OCI-LY7 (cell line): ENCODE data around the gene USP44. TPM values are rescaled to one million over a fixed set of nuclear protein-coding genes. Genes with fewer than 3 reads are reported as not detected.
A peak's percentile ranks its signal among the peaks of the same experiment; 100 is the strongest.
"Not testable (repeated sequence)": the region's sequence is repeated elsewhere in the genome, so short reads cannot be mapped to it uniquely, and the experiment has no call there.

Source experiments
- BruUV-seq: library from RNA; stranded (reverse); fragments of 400-500 nt; replicated peaks from 2 replicates; lab custom pipeline; 2021; lab: Mats Ljungman, UMichigan
- CTCF ChIA-PET: fragments of 300-600 bp; sonication (Branson Sonifier 250); formaldehyde crosslinking; loops from one replicate; lab custom pipeline; 2022; ENCODE audit warnings: antibody characterized with exemption; ENCODE audit not compliant: unreplicated experiment; lab: Charles Lee
- POLR2A ChIA-PET: fragments of 300-600 bp; sonication (Branson Sonifier 250); formaldehyde crosslinking; loops from one replicate; lab custom pipeline; 2022; ENCODE audit warnings: antibody characterized with exemption; lab: Charles Lee
- DNase-seq: peaks from one replicate; pipeline ENCODE4 v3.0.0-alpha.2; 2015; ENCODE audit warnings: low spot score
- H2AFZ ChIP-seq: fragments of 200-600 bp; sonication (generic), shearing (Covaris generic); 2 replicates; pipeline ENCODE4 v1.6.1; 2014; ENCODE audit warnings: mild to moderate bottlenecking, antibody characterized with exemption, low read length, moderate library complexity
- H3K27ac ChIP-seq: fragments of 200-600 bp; sonication (generic); 2 replicates; pipeline ENCODE4 v1.5.1; 2014; ENCODE audit warnings: mixed run types, low read depth, mild to moderate bottlenecking, moderate library complexity, low read length, inconsistent platforms; ENCODE audit not compliant: poor library complexity, severe bottlenecking
- H3K36me3 ChIP-seq: fragments of 200-600 bp; sonication (generic); 2 replicates; pipeline ENCODE4 v1.6.1; 2014; ENCODE audit warnings: mild to moderate bottlenecking, antibody characterized with exemption, low read length, moderate library complexity, mixed read lengths; ENCODE audit not compliant: insufficient read depth
- H3K4me1 ChIP-seq: fragments of 200-600 bp; sonication (generic); 2 replicates; pipeline ENCODE4 v1.5.1; 2014; ENCODE audit warnings: mild to moderate bottlenecking, low read length; ENCODE audit not compliant: insufficient read depth, poor library complexity, severe bottlenecking
- H3K4me2 ChIP-seq: fragments of 200-600 bp; sonication (generic); 2 replicates; pipeline ENCODE4 v1.6.1; 2014; ENCODE audit warnings: mild to moderate bottlenecking, low read length
- H3K4me3 ChIP-seq: fragments of 200-600 bp; sonication (generic); 2 replicates; pipeline ENCODE4 v1.5.1; 2014; ENCODE audit warnings: mild to moderate bottlenecking, low read depth, low read length; ENCODE audit not compliant: poor library complexity, severe bottlenecking
- H3K79me2 ChIP-seq: fragments of 200-600 bp; sonication (generic); 2 replicates; pipeline ENCODE4 v1.6.1; 2016; ENCODE audit warnings: low read depth, mild to moderate bottlenecking, low read length, moderate library complexity, mixed read lengths; ENCODE audit not compliant: insufficient read depth
- H3K9me2 ChIP-seq: fragments of 200-600 bp; sonication (generic); 2 replicates; pipeline ENCODE4 v1.6.1; 2016; ENCODE audit warnings: mild to moderate bottlenecking, low read length, mixed read lengths; ENCODE audit not compliant: insufficient read depth
- H3K9me3 ChIP-seq: fragments of 200-600 bp; sonication (generic); 2 replicates; pipeline ENCODE4 v1.6.1; 2014; ENCODE audit warnings: mild to moderate bottlenecking, mixed run types, low read length, mixed read lengths
- H4K20me1 ChIP-seq: fragments of 200-600 bp; sonication (generic); 2 replicates; pipeline ENCODE4 v1.6.1; 2014; ENCODE audit warnings: mild to moderate bottlenecking, antibody characterized with exemption, low read length, moderate library complexity, mixed read lengths; ENCODE audit not compliant: insufficient read depth
- CTCF ChIP-seq: fragments of 200-600 bp; sonication (generic); conservative IDR thresholded peaks from 2 replicates; pipeline ENCODE4 v1.5.1; 2014; ENCODE audit warnings: mild to moderate bottlenecking, antibody characterized with exemption, low read length, moderate library complexity, mixed read lengths
- EZH2phosphoT487 ChIP-seq: fragments of 200-600 bp; sonication (generic); IDR thresholded peaks from 2 replicates; pipeline ENCODE4 v1.6.1; 2018; ENCODE audit warnings: low read depth, borderline replicate concordance, mild to moderate bottlenecking, mixed run types, antibody characterized with exemption, low read length, moderate library complexity, mixed read lengths
- intact Hi-C: fragments of 100-400 bp; cut with micrococcal nuclease; formaldehyde crosslinking; loops from one replicate; pipeline ENCODE4 v1.10.0; 2022; ENCODE audit not compliant: unreplicated experiment
- total RNA-seq, 2 experiments: library from RNA; depleted of rRNA in 1 of 2; stranded (reverse); fragments of >200 nt in 1 of 2; shearing (Covaris generic) in 1 of 2; gene quantifications; 2 replicates each; pipeline ENCODE4 v1.2.3, GENCODE V29; 2014 to 2022

The USP44 gene
- total RNA-seq, 2 experiments from 2014 or later = 3.4 to 8.6 TPM

- H3K4me2 ChIP-seq = peak overlapping the region; percentile 55
- no peaks in the 10 kb centered on the region for H3K9me2 ChIP-seq
- no peaks in the 10 kb centered on the region for H4K20me1 ChIP-seq
- BruUV-seq = no TSS peak
- peak overlapping the region; percentile 12 for H3K4me3 ChIP-seq
- peak overlapping the region; percentile 86 for H2AFZ ChIP-seq
- peak; percentile 52 for DNase-seq
- POLR2A ChIA-PET = interaction anchor here (0.6 to 0.7 kb wide), 5 partner anchors 12 to 150 kb away, joined by 3 to 6 read pairs (median 6); no protein-coding TSS in a partner anchor
- H3K36me3 ChIP-seq = no peaks in the 10 kb centered on the region
- CTCF ChIA-PET = interaction anchor here (0.6 kb wide), 1 partner anchor 71 kb away, joined by 3 read pairs; no protein-coding TSS in a partner anchor
- H3K27ac ChIP-seq = peak overlapping the region; percentile 38
- no peaks in the 10 kb centered on the region for H3K9me3 ChIP-seq
- peaks cover 57% of the 10 kb centered on the region for H3K4me1 ChIP-seq
- intact Hi-C loops = loop anchor here (10.0 kb wide), 1 partner anchor 621 kb away; the partner anchor contains the start of gene ELK3
- TF ChIP-seq EZH2phosphoT487 = no peak
- TF ChIP-seq CTCF = no peak
- no peaks in the 10 kb centered on the region for H3K79me2 ChIP-seq
Measured at GRCh38 chr12:95573951-95574576, 22.8 kb upstream of the USP44 start.

GRCh38 chr12:95571369-95571768, 20.1 kb upstream of the USP44 start:
- Histone ChIP-seq H3K79me2 (no peaks in the 10 kb centered on the region), H3K9me2 (no peaks in the 10 kb centered on the region), H4K20me1 (no peaks in the 10 kb centered on the region), H3K27ac (peak overlapping the region; percentile 84), H2AFZ (peak overlapping the region; percentile 86), H3K4me2 (peak overlapping the region; percentile 49), H3K9me3 (no peaks in the 10 kb centered on the region), H3K4me3 (peak overlapping the region; percentile 18), H3K36me3 (no peaks in the 10 kb centered on the region), H3K4me1 (peaks cover 66% of the 10 kb centered on the region)
- peak; percentile 85 for DNase-seq
- intact Hi-C loops = loop anchor here (10.0 kb wide), 1 partner anchor 623 kb away; the partner anchor contains the start of gene ELK3
- no TSS peak for BruUV-seq
- no peak for TF ChIP-seq CTCF
- TF ChIP-seq EZH2phosphoT487 = no peak
- CTCF ChIA-PET = interaction anchor here (2.0 kb wide), 1 partner anchor 10 kb away, joined by 6 read pairs; no protein-coding TSS in a partner anchor
- POLR2A ChIA-PET = interaction anchor here (0.6 to 2.8 kb wide), 21 partner anchors 10 to 644 kb away, joined by 3 to 12 read pairs (median 4); partner anchors contain the start of genes CCDC38 and USP44

- H3K27ac ChIP-seq = peak overlapping the region; percentile 5
- peaks cover 49% of the 10 kb centered on the region for H3K4me1 ChIP-seq
- H3K4me3 ChIP-seq, H3K36me3 ChIP-seq, CTCF ChIA-PET, intact Hi-C loops, H4K20me1 ChIP-seq, DNase-seq, H3K9me3 ChIP-seq, BruUV-seq, H3K9me2 ChIP-seq, H3K79me2 ChIP-seq: not testable (repeated sequence)
- H3K4me2 ChIP-seq = 0 out of 2 replicates have a peak overlapping the region, but pooled peaks have one; percentile 0
- peak overlapping the region; percentile 44; the same call in 1 of the 2 replicates for H2AFZ ChIP-seq
- POLR2A ChIA-PET = interaction anchor here (1.3 kb wide), 1 partner anchor 14 kb away, joined by 7 read pairs; no protein-coding TSS in a partner anchor
Measured at GRCh38 chr12:95568045-95568444, 16.8 kb upstream of the USP44 start.
